ENCODE results near the gene LAMB1.

The LAMB1 gene

GRCh38 chr7:107994421-107995030 lies 8.4 kb downstream of the LAMB1 start:
- TF ChIP-seq EZH2 (IDR thresholded peaks at IDR 0.05; ENCODE audit: borderline replicate concordance, low read length) (no peak), CTCF (IDR thresholded peaks at IDR 0.05; ENCODE audit: low read length) (no peak)
- Histone ChIP-seq H3K79me2 (ENCODE audit: insufficient read depth, low read length) (no peaks in the 10 kb centered on the region), H3K4me3 (ENCODE audit: low read depth, low read length, poor library complexity, severe bottlenecking) (no peak overlapping the region), H2AFZ (ENCODE audit: low read length) (no peak overlapping the region), H3K9ac (ENCODE audit: low read length) (no peak overlapping the region), H3K27ac (ENCODE audit: low read depth, low read length, poor library complexity, severe bottlenecking) (no peak overlapping the region), H3F3A (ENCODE audit: insufficient read depth, low read length) (no peaks in the 10 kb centered on the region), H3K9me2 (ENCODE audit: low read depth, low read length) (no peaks in the 10 kb centered on the region), H3K4me2 (ENCODE audit: low read length) (no peak overlapping the region), H4K20me1 (ENCODE audit: insufficient read depth, low read length) (no peaks in the 10 kb centered on the region), H3K4me1 (ENCODE audit: insufficient read depth, low read length, severe bottlenecking) (no peaks in the 10 kb centered on the region), H3K36me3 (ENCODE audit: insufficient read depth, low read length) (no peaks in the 10 kb centered on the region), H3K9me3 (ENCODE audit: low read length) (no peaks in the 10 kb centered on the region), H3K27me3 (ENCODE audit: insufficient read depth, low read length) (peaks cover 3% of the 10 kb centered on the region; the same call in 1 of the 2 replicates)

- H3K4me3 ChIP-seq (ENCODE audit: low read depth, low read length, poor library complexity, severe bottlenecking): no peak overlapping the region
- TF ChIP-seq EZH2 (IDR thresholded peaks at IDR 0.05; ENCODE audit: borderline replicate concordance, low read length) (no peak), CTCF (IDR thresholded peaks at IDR 0.05; ENCODE audit: low read length) (no peak)
- H3K9me3 ChIP-seq (ENCODE audit: low read length): no peaks in the 10 kb centered on the region
- no peaks in the 10 kb centered on the region for H3K4me1 ChIP-seq (ENCODE audit: insufficient read depth, low read length, severe bottlenecking)
- H3K79me2 ChIP-seq (ENCODE audit: insufficient read depth, low read length): no peaks in the 10 kb centered on the region
- H3F3A ChIP-seq (ENCODE audit: insufficient read depth, low read length): no peaks in the 10 kb centered on the region
- no peak overlapping the region for H3K27ac ChIP-seq (ENCODE audit: low read depth, low read length, poor library complexity, severe bottlenecking)
- H3K9ac ChIP-seq (ENCODE audit: low read length): no peak overlapping the region
- no peaks in the 10 kb centered on the region for H4K20me1 ChIP-seq (ENCODE audit: insufficient read depth, low read length)
- H3K36me3 ChIP-seq (ENCODE audit: insufficient read depth, low read length): no peaks in the 10 kb centered on the region
- H3K9me2 ChIP-seq (ENCODE audit: low read depth, low read length): no peaks in the 10 kb centered on the region
- H2AFZ ChIP-seq (ENCODE audit: low read length): no peak overlapping the region
- H3K4me2 ChIP-seq (ENCODE audit: low read length): no peak overlapping the region
- peaks cover 3% of the 10 kb centered on the region; the same call in 1 of the 2 replicates for H3K27me3 ChIP-seq (ENCODE audit: insufficient read depth, low read length)
These were observed 9.1 kb downstream of the LAMB1 start for GRCh38 chr7:107993891-107994291.

GRCh38 chr7:107989618-107990373 lies 13.2 kb downstream of the LAMB1 start:
- H3F3A ChIP-seq (ENCODE audit: insufficient read depth, low read length): no peaks in the 10 kb centered on the region
- H3K79me2 ChIP-seq (ENCODE audit: insufficient read depth, low read length): no peaks in the 10 kb centered on the region
- H3K4me3 ChIP-seq (ENCODE audit: low read depth, low read length, poor library complexity, severe bottlenecking): no peak overlapping the region
- no peaks in the 10 kb centered on the region for H3K9me2 ChIP-seq (ENCODE audit: low read depth, low read length)
- no peaks in the 10 kb centered on the region for H3K27me3 ChIP-seq (ENCODE audit: insufficient read depth, low read length)
- TF ChIP-seq EZH2 (IDR thresholded peaks at IDR 0.05; ENCODE audit: borderline replicate concordance, low read length): no peak
- no peak for TF ChIP-seq CTCF (IDR thresholded peaks at IDR 0.05; ENCODE audit: low read length)
- H3K27ac ChIP-seq (ENCODE audit: low read depth, low read length, poor library complexity, severe bottlenecking): no peak overlapping the region
- H3K36me3 ChIP-seq (ENCODE audit: insufficient read depth, low read length): no peaks in the 10 kb centered on the region
- no peaks in the 10 kb centered on the region for H4K20me1 ChIP-seq (ENCODE audit: insufficient read depth, low read length)
- H2AFZ ChIP-seq (ENCODE audit: low read length): no peak overlapping the region
- no peaks in the 10 kb centered on the region for H3K4me1 ChIP-seq (ENCODE audit: insufficient read depth, low read length, severe bottlenecking)
- no peaks in the 10 kb centered on the region for H3K9me3 ChIP-seq (ENCODE audit: low read length)
- no peak overlapping the region for H3K9ac ChIP-seq (ENCODE audit: low read length)
- no peak overlapping the region for H3K4me2 ChIP-seq (ENCODE audit: low read length)
